ENCODE data around the gene PDSS1. TPM values are rescaled to one million over a fixed set of nuclear protein-coding genes. Genes with fewer than 3 reads are reported as not detected.

PDSS1 gene
- total and polyA plus RNA-seq, 2 of the 13 experiments (the other 11 are each of a cell fraction or from before 2014, with no cell fraction given) = 18.7 to 19.3 TPM

DNA sequence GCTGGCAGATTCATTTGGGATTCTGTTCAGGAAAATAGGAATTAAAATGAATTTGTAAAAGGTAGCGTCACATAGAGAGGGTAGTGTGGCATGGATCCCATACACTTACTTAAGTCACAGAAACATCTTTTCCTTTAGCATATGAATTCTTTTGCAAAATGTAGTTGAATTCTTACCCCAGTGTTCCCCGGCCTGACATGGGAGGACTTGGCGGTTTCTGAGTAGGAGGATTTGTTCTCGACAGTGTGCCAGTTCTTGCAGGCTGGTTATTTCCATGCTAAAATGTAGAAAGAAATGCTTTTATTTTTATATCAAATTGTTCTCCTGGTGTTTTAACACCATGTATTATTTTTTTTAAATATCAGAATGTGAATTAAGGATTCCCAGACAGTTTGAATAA lies 72.6 kb downstream of the PDSS1 start:
- in situ Hi-C loops (cut with HindIII; ENCODE audit: extremely low pct_ligation_motif_present, low pct_unique_long_range_greater_than_20kb) (no loop called here), intact Hi-C loops (cut with micrococcal nuclease; ENCODE audit: unreplicated experiment) (no loop called here)
- FAIRE-seq (no peak), DNase-seq (ENCODE audit: low spot score) (no peak), ATAC-seq (no peak)
- BruUV-seq (replicated peaks) = no TSS peak
- Histone ChIP-seq H3K9ac (ENCODE audit: insufficient read depth, low read depth, low read length) (no peak overlapping the region), H3K4me2 (ENCODE audit: low read depth, low read length) (no peak overlapping the region), H4K20me1 (ENCODE audit: insufficient read depth, low read length) (no peaks in the 10 kb centered on the region), H3K4me3 (replicated peaks in 1 of 3; ENCODE audit: insufficient read depth in 1 of 3, low read depth in 2 of 3, low read length in 3 of 3) (no peak overlapping the region), H3K4me1 (ENCODE audit: insufficient read depth, low read length) (peaks cover 4% of the 10 kb centered on the region; the same call in 1 of the 2 replicates), H3K79me2 (ENCODE audit: insufficient read depth, low read length) (no peaks in the 10 kb centered on the region), H3K27ac (ENCODE audit: extremely low read length, insufficient read depth, low read length) (no peak overlapping the region), H2AFZ (ENCODE audit: low read length) (no peak overlapping the region), H3K9me3 (ENCODE audit: low read length) (no peaks in the 10 kb centered on the region), H3K27me3 (ENCODE audit: control insufficient read depth in 1 of 2, insufficient read depth in 2 of 2, low read length in 2 of 2) (no peaks in the 10 kb centered on the region), H3K36me3 (replicated peaks in 1 of 2; ENCODE audit: control insufficient read depth in 1 of 2, insufficient read depth in 2 of 2, low read length in 2 of 2) (peaks cover 2 to 11% of the 10 kb centered on the region in 2 experiments; a peak in 3 of 5 replicates)
- 97% methylated on average over 4 of the region's 4 CpGs for WGBS (ENCODE audit: low lambda C conversion rate)
- CTCF ChIA-PET (ENCODE audit: low intra/inter-chr PET ratio, low total read pairs) = no interaction called here
- POLR2A ChIA-PET = no interaction called here
- TF ChIP-seq ZNF850 (CRISPR knock-in tag; conservative IDR thresholded peaks at IDR 0.05) (no peak), HOXA5 (CRISPR knock-in tag; IDR thresholded peaks at IDR 0.05) (no peak), TBX3 (IDR thresholded peaks at IDR 0.05; ENCODE audit: borderline replicate concordance) (no peak), ZNF780A (CRISPR knock-in tag; IDR thresholded peaks at IDR 0.05) (no peak), BRD4 (CRISPR knock-in tag; IDR thresholded peaks at IDR 0.05) (no peak), STAT5B (CRISPR knock-in tag; IDR thresholded peaks at IDR 0.05) (no peak), PITX1 (CRISPR knock-in tag; IDR thresholded peaks at IDR 0.05) (no peak), ZKSCAN5 (CRISPR knock-in tag; IDR thresholded peaks at IDR 0.05) (no peak), ZNF879 (CRISPR knock-in tag; IDR thresholded peaks at IDR 0.05) (no peak), SIX4 (CRISPR knock-in tag; IDR thresholded peaks at IDR 0.05) (no peak), NFE2L1 (CRISPR knock-in tag; IDR thresholded peaks at IDR 0.05; ENCODE audit: borderline replicate concordance) (no peak), ZFP41 (CRISPR knock-in tag; IDR thresholded peaks at IDR 0.05; ENCODE audit: borderline replicate concordance) (no peak), SMC3 (IDR thresholded peaks at IDR 0.05; ENCODE audit: low read length) (no peak), ZNF737 (CRISPR knock-in tag; IDR thresholded peaks at IDR 0.05; ENCODE audit: borderline replicate concordance) (no peak), MED1 (CRISPR knock-in tag; IDR thresholded peaks at IDR 0.05) (no peak), ZNF569 (CRISPR knock-in tag; IDR thresholded peaks at IDR 0.05; ENCODE audit: borderline replicate concordance) (no peak), PHF21A (CRISPR knock-in tag; IDR thresholded peaks at IDR 0.05) (no peak)
- TF ChIP-seq, protein P1, sequence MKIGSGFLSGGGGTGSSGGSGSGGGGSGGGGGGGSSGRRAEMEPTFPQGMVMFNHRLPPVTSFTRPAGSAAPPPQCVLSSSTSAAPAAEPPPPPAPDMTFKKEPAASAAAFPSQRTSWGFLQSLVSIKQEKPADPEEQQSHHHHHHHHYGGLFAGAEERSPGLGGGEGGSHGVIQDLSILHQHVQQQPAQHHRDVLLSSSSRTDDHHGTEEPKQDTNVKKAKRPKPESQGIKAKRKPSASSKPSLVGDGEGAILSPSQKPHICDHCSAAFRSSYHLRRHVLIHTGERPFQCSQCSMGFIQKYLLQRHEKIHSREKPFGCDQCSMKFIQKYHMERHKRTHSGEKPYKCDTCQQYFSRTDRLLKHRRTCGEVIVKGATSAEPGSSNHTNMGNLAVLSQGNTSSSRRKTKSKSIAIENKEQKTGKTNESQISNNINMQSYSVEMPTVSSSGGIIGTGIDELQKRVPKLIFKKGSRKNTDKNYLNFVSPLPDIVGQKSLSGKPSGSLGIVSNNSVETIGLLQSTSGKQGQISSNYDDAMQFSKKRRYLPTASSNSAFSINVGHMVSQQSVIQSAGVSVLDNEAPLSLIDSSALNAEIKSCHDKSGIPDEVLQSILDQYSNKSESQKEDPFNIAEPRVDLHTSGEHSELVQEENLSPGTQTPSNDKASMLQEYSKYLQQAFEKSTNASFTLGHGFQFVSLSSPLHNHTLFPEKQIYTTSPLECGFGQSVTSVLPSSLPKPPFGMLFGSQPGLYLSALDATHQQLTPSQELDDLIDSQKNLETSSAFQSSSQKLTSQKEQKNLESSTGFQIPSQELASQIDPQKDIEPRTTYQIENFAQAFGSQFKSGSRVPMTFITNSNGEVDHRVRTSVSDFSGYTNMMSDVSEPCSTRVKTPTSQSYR (CRISPR knock-in tag; IDR thresholded peaks at IDR 0.05; ENCODE audit: borderline replicate concordance) = no peak
- TF ChIP-seq, protein P2, sequence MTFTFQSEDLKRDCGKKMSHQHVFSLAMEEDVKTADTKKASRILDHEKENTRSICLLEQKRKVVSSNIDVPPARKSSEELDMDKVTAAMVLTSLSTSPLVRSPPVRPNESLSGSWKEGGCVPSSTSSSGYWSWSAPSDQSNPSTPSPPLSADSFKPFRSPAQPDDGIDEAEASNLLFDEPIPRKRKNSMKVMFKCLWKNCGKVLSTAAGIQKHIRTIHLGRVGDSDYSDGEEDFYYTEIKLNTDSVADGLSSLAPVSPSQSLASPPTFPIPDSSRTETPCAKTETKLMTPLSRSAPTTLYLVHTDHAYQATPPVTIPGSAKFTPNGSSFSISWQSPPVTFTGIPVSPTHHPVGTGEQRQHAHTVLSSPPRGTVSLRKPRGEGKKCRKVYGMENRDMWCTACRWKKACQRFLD (CRISPR knock-in tag; IDR thresholded peaks at IDR 0.05; ENCODE audit: borderline replicate concordance) = no peak
- TF ChIP-seq, protein P3, sequence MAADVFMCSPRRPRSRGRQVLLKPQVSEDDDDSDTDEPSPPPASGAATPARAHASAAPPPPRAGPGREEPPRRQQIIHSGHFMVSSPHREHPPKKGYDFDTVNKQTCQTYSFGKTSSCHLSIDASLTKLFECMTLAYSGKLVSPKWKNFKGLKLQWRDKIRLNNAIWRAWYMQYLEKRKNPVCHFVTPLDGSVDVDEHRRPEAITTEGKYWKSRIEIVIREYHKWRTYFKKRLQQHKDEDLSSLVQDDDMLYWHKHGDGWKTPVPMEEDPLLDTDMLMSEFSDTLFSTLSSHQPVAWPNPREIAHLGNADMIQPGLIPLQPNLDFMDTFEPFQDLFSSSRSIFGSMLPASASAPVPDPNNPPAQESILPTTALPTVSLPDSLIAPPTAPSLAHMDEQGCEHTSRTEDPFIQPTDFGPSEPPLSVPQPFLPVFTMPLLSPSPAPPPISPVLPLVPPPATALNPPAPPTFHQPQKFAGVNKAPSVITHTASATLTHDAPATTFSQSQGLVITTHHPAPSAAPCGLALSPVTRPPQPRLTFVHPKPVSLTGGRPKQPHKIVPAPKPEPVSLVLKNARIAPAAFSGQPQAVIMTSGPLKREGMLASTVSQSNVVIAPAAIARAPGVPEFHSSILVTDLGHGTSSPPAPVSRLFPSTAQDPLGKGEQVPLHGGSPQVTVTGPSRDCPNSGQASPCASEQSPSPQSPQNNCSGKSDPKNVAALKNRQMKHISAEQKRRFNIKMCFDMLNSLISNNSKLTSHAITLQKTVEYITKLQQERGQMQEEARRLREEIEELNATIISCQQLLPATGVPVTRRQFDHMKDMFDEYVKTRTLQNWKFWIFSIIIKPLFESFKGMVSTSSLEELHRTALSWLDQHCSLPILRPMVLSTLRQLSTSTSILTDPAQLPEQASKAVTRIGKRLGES (CRISPR knock-in tag; IDR thresholded peaks at IDR 0.05; ENCODE audit: borderline replicate concordance) = no peak

All from HepG2 (cell line).